NCI-H146 treated with DMSO at 0.1 percent for 48 hours (cell line): Measurements from ENCODE around the gene HOXB9.

Experiments
- DNase-seq: peaks from one replicate; lab custom pipeline; 2025; ENCODE audit not compliant: unreplicated experiment; lab: John Stamatoyannopoulos, UW

The HOXB9 gene

DNA sequence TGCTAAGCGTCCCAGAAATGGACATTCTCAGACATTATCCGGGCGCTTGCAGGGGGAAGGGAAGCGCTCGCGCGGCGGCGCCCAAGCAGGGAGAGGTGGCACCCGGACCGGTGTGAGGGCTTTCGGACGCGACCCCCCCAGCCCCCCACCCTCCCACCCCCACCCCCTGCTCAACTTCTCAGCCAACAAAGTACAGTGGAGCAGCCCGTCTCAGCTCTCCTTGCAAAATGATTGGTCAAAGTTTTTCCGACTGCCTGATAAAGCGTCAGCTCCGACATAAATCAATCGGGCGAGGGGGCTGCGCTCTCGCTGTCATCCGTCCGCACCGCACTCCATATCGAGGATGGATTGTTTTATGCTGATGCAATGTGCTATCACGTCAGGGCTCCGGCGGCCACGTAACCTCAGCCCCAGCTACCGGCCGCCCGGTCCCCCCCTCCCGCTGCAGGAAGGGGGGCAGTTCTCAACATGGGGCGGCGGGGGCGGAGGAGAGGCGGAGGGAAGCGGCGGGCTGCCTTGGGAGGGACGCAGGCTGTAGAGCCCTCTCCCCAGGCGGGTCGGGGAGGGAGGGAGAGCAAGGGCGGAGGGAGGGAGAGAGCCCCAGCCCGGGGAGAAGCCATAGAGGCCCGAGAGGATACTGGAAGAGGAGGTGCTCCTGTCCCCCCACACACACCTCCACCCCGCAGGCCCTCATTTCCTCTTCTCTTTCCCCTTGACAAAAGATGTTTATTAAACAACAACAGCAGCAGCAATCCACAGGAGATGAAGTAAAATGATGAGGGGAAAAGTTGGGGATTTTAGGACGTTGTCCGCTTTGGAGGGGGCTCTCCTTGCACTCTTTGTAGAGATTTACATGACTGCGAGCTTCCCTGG, at the start of gene HOXB9:
Gene HOXB9 (minus strand): TSS at position 114 of the 873 bp plus-strand sequence. CDS start 89 bp downstream, at position 25.
- no peak for DNase-seq

DNA sequence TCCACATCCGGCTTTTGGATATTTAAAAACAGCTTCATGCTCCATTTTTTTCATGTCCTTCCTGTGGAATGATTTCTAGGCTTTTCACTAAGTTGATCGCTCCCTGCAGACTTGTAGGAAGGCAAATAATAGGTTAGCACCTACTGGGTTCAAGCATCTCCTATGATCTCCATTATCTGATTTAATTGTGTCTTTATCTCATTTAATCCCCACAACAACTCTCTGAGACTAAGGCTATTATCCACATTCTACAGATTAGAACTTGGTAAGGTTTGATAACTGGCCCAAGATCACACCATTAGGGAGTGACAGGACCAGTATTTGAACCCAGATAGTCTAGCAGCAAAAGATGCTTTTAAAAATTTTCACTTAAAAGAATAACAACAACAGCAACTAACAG, 46.2 kb upstream of the HOXB9 start:
- no peak for DNase-seq

DNA sequence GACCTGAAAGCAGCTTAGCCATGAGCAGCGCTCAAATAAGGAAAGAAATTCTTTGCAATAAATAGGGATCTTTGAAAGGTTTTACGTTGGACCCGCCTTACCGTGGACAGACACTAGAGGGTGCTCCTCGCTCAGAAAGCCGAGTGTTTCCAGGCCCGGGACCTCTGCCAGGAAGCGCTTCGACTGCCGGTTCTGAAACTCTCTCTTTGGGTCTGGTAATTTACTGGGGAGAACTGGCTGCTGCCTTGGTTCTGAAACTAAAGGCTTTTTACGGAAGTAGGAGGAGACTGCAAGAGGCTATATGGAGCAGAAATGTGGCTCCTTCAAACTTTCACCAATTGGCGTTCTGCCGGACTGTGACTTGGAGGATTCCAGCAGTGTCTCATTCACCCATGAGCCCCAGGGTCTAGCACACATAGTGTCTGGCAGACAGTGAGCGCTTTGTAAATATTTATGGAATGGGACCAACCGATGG, 45.6 kb upstream of the HOXB9 start:
- DNase-seq: peak; percentile 9

DNA sequence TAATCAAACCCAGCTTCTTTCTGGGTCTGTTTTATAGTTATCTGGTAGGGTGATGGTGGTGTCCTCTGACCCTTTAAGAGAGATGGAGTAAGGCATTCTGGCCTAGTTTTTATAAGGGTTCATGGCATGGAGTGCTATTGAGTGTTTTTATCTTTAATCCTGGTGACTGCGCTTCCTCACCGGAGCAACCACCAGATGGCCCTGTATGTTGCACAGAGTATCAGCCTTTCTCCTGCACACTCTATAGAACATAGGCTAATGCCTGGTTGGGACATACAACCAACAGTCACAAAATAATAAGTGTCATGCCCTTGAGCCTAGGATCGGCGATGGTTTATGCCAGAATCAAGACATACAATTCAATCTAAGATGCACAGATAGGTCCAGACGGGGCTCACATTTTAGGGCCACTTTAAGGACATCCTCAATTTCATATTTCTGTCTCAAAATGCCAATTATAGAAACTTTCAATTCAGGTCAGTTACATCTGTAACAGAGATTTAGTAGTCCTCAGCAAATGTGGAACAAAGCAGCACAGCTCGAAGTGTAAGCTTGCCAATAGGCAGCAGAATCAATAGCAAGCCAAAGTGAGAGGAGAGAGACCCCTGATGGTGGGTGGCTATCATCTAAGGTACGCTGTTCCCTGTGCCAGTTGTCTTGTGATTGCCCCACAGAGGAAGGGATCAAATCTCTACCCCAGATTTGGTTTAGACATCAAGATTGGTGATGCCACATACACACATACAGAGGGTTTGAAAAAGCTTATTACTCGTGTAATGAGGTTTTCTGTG, 37.2 kb upstream of the HOXB9 start:
- DNase-seq: no peak

DNA sequence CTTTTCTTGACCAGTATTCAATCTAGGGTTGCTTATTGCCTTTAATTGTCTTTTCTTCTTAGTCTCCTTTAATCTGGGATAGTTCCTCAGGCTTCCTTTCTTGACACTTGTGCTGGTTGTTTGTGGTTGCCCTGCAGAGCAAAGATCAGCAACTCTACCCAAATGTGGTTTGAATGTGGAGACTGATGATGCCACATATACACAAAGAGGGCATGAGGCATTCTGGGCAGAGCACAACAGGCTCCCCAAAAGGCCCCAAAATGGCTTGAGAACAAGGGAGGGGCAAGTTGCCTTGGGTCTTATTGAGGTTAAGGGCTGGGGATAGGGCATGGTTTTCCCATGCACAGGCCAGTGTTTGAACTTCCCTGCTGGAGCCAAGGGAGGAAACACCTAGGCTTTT, 29.8 kb upstream of the HOXB9 start:
- DNase-seq: no peak

DNA sequence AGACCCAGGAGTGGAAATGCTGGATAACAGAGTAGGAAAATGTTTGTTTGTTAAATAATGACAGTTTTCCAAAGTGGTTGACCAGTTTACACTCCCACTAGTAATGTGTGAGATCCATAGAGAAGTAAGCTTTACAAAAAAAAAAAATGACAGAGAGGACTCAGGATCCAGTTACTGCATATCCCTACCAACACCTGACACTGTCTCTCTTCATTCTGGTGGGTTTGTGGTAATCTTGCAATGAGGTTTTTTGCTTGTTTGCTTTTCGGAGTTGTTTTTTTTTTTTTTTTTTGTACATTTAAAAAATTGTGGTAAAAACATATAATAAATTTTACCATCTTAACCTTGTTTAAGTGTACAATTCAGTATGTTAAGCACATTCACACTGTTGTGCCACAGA, 23.6 kb upstream of the HOXB9 start:
- DNase-seq: no peak

DNA sequence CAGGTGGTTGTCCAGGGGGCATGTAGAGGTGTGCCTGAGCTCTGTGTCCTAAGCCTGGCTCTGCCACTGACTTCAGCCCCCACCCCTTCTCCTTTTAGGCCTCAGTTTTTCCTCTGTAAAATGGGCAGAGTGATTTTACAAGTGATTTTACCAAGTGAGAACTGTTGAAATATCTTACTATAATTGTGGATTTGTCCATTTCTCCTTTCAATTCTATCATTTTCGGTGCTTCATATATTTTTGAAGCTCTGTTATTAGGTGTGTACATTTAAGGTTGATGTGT, 21.7 kb upstream of the HOXB9 start:
- no peak for DNase-seq

DNA sequence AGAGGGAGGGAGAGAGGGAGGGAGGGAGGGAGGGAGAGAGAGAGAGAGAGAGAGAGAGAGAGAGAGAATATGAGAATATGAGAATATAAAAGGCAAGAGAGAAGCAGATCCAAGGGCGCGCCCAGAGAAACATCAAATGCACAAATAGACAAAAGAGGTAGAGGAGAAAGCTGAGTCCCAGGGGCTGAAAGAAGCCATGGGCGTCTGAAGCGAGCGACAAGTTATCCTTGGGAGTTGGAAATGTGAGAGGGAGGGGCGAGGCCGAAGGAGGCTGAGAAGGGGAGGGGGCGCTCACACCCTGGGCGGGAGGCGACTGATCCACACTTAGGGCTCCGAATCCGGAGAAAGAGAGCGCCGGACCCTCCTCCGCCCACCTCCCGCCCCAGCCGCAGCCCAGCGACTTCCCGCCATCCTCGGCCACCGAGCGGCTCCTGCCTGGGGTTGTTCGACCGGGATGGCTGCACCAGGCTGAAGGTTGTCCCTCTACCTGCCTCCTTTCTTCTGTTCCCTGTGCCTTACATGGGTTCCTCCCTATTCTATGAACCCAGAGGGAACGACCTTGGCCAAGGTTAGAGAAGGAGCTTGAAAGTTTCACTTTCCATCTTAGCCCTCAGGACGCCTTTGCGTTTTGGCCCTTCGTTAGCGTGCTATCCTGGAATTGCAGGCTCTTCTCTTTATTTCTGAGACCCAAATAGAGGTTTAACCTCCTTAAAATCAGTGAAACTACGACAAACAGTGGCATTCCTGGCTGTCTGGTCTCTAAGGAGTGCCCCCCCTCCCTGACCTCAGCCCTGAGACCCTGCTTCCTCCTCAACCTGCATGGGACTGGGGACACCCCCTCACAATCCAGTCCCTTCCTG, 21.2 kb upstream of the HOXB9 start:
- no peak for DNase-seq

DNA sequence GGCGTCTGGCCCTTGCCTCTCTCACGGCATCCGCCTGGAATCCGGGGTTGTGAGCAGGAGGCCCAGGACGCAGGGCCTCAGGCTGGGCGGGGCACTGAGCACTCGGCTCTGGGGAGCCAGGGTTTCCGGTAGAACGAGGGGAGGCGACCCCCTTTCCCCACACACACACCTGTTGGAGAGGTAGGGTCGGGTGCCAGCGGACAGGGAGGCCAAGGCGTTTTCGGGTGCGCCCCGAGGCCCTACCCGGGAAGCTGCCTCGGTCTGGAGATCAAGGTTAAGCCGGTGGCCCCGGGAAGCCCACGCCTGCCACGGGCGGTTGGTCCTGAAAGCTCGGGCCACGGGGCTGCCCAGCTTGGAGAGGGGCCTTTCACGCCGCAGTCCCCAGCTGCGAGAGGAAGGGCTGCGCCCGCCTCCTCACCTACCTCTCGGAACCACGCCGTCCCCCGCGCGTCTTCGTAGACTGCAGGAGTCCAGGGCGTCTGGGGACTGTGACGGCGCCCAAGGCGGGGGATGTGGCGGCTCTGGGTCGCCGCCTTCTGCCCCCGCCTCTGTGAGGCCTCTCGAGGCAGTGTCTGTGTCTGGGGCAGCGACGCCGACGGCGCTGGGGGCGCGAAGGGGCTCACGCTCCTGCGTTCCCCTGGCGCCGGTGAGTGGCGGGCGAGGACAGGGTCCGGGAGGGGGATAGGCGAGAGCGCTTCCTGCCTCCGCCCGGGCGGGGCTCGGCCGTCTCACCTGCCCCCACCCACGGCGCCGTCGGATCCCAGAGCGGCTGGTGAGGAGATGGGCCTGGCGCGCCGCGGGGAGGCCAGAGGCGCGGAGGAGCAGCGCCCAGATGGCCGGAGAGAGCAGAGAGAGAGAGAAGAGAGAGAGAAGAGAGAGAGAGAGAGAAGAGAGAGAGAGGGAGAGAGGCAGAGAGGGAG, 20.3 kb upstream of the HOXB9 start:
- no peak for DNase-seq

DNA sequence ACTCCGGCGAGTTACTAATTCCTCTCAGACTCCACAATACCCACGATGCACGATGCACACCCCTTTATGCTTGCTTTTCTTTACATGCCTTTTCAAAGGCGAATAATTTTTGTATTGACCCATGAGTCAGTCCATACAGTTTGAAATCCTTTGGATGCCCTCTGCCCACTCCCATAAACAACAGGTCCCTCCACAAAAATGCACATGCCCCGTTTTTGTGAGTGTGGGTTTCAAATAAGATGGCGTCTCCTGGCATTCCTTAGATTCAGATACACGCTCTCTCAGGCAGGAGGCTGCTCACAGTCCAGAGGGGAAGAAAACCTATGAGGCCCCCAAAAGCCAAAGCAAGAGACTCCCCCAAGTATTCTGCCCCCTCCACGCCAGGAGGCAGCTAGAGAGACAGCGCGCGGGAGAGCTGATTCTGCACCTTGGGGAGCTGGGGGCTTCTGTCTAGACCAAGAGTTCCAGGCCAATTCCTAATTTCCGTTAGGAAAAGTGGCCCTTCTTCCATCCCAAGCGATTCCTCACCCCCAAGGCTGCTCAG, 19.6 kb upstream of the HOXB9 start:
- DNase-seq: no peak

DNA sequence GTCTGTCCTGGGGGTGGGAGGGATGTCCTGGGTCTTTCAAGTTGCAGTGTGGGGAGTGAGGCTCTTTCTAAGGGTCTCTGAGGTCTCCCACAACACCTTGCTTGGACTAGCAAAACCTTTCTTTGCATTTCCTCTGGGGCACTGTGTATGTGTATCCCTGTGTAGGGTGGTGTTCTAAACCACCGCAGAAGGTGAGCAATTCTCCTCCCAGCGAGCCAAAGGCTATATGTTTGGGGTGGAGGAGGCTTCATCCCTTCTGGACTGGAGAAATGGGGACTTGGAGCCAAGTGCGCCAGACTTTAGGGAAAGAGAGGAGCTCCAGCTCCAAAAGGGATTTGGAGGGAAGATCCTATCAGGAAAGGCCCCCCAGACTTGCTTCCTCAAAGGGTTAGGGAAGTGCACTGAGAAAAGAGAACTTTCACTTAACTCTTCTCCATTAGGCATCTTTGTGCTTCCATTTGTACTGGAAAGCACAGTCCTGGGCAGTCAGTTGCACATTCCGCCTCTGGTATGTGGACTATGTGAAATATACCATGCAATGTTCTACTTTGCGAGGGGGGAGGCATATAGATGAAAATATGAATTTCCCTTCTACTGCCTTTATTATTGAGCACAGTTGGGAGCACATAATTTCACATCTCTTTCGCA, 18.9 kb upstream of the HOXB9 start:
- DNase-seq: no peak

DNA sequence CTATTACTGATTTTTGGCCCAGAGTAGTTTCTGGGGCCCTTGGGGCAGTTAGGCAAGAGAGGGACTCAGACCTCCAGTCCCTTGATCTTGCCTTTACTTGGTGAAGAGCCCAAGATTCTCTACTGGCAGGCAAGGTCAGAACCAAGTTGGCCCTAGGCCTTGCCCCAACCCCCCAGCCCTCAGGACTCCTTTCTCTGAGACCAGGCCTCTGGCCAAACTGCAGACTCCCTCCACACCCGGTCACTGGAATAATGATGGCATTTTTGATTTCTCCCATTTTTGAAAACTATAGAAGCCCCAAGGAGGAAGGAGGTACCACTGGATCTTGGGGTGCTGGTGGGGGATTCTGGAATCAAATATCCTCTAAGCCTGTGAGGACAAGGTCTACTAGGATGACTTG, 18.0 kb upstream of the HOXB9 start:
- DNase-seq: no peak

DNA sequence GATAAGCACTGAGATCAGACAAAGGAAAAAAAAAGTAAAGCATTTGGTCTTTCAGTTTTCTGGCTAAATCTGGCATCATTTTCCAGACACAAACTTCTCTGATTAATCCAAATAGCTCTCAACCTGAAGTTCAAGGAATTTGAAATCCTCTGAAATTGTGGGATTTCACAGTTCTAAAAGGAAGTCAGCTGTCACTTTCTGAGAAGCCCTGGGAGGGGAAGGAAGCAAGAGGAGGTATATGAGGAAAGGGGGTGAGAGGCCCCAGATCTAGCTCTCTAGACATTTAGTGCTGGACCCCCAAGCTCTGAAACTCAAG, 17.5 kb upstream of the HOXB9 start:
- DNase-seq: no peak

DNA sequence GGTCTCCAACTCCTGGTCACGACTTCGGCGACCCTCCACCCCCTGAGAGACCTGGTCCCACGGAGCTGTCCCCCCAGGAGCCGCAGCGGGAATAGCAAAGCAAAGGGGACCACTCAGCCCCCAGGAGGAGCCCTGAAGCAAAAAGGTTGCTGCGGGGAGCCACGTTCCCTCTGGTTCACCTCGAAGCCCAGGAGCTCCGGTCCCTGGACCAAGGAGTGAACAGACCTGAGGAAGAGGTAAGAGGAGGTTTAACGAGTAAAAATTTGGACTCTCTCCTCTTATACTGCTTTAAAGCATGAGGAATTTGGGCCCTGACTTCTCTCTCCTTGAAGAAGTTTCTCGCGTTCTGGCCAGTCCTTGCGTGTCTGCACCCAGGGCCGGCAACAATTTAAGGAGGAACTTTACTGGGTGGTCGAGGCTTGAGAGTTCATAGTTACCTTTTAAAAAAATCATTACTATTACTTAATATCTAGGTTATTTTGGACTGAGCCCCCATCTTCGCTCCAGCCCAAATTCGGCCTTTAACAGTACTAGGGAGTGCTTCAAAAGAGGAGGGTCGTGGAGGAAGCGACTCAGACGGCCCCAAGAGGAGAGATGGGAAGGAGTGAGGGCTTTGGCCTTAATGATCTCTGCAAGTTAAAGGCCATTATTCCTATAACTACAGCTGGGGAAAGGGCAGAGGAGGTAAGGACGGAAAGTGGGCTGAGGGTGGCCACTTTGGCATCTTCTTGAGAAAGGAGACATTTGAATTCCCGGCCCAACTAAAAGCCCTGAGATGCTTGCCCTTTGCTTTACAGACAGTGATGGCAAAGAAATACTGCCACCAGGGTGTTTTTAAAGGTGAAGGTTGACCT, 16.9 kb upstream of the HOXB9 start:
- no peak for DNase-seq

DNA sequence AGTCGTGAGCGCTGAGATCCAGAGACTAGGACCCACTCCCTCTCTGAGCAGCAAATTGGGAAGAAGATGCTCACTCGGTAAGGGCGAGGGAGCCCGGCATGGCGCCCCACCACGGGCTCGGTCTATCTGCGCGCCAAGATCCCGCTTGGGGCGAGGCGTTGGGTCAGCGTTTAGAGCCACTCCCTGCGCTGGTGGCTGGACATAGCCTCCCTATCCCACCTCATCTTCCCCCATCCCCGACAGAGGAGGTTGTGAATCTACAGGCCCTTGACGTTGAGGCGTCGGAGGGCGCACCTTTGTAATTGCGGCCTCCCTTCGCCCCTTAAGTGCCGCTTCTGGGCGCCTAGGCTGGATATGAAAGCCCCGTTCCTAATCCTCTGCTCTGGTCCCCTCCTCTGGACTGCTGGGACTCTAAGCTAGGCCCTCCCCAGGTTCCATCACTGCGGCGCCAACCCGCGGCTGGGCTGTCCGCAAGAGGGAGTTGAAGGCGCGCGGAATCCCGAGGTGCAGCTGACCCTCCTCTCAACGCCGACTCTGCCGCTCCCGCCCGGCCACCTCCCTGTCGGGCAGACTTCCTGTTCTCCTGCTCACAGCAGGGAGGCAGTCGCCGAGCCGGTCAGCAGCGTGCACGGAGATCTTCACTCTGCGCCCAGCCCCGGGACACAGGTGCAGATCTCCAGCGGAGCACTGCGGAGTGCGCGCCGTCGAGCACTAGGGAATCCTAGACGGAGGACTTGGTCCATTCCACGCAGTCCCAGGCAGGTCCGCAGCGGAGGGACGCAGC, 16.1 kb upstream of the HOXB9 start:
- DNase-seq: no peak

DNA sequence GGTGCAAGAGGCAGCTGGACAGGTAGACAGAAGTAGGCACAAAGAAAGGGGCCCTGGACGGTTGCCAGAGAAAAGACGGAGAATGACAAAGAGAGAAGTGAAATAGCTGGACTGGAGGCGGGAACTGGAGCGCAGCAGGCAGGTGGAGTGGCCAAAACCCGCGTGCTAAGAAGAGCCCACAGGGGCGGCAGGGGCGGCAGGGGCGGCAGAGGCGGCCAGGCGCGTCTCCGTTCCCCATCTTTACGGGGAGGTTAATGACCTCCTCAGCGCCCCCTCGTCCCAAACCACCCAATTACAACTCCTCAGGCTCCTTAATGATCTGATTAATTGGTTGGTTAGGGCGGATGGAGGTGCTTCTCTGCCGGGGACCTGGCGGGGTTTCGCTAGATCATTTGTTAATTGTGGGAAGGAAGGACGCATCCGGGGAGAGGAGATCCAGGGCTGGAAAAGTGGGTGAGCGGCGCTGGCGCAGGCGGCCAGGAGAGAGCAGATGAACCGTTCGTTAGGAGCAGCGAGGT, 15.4 kb upstream of the HOXB9 start:
- no peak for DNase-seq

DNA sequence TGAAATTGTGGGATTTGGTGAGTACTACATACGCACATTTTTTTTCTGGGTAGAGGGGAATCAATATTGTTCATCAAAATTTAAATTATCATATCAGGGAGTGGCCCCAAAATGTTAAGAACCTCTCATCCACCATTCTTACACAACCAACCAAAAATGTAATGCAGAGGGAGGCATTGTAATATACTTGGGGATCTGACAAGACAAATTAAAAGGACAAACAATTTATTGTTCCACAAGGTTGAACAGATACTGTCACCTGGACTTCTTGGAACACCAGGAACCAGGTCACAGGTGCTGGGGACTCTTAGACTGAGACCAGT, 14.7 kb upstream of the HOXB9 start:
- no peak for DNase-seq
